MG63 (cell line): Measurements from ENCODE around the gene ZNF691. TPM values are rescaled to one million over a fixed set of nuclear protein-coding genes. Genes with fewer than 3 reads are reported as not detected.

Source experiments
- DNase-seq: peaks from one replicate; pipeline ENCODE4 v3.0.0-alpha.2; 2020
- H3K27me3 ChIP-seq: fragments of 250-450 bp; sonication (Bioruptor Pico); 2 replicates; pipeline ENCODE4 v1.5.1; 2020; ENCODE audit warnings: mild to moderate bottlenecking, moderate library complexity
- H3K36me3 ChIP-seq: fragments of 250-450 bp; sonication (Bioruptor Pico); 2 replicates; pipeline ENCODE4 v1.5.1; 2020; ENCODE audit warnings: mild to moderate bottlenecking, moderate library complexity
- H3K4me3 ChIP-seq: fragments of 250-450 bp; sonication (Bioruptor Pico); 2 replicates; pipeline ENCODE4 v1.5.1; 2020; ENCODE audit warnings: mild to moderate bottlenecking, moderate library complexity
- H3K9me3 ChIP-seq: fragments of 250-450 bp; sonication (Bioruptor Pico); 2 replicates; pipeline ENCODE4 v1.5.1; 2020; ENCODE audit warnings: mild to moderate bottlenecking, moderate library complexity
- total RNA-seq: library from RNA; depleted of rRNA; stranded (reverse); fragments of >200 nt; shearing (Covaris generic); gene quantifications from 2 replicates; pipeline ENCODE4 v1.2.3, GENCODE V29; 2014; ENCODE audit warnings: low replicate concordance

ZNF691 gene
- total RNA-seq, 1 experiment from 2014 or later, result 10.3 TPM

DNA sequence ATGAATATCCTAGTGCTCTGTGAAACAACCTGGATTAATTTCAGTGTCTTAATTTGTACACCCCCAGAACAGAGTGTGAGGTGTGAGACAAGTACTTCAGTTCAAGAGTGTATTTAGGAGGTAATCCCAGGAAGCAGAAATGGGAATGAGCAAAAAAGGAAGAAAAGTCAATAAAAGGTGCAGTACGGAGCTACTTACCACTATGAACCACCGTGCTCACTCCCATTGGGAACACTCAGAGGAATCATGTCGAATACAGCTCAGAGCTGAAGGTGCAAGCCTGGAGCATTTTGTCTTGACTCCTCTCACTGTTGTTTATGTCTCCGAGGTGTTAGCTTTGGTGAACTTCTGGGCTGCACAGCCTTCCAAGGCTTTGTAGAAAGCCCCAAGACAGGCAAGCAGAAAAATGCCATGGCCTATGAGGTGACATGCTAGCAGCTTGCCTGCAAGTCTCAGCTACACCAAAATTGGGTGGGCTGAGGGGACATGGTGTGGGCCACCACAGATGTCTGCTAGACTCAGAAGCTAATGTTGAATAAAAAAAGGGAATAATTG is 21.9 kb upstream of the ZNF691 start:
- H3K9me3 ChIP-seq, result no peaks in the 10 kb centered on the region
- DNase-seq, result no peak

DNA sequence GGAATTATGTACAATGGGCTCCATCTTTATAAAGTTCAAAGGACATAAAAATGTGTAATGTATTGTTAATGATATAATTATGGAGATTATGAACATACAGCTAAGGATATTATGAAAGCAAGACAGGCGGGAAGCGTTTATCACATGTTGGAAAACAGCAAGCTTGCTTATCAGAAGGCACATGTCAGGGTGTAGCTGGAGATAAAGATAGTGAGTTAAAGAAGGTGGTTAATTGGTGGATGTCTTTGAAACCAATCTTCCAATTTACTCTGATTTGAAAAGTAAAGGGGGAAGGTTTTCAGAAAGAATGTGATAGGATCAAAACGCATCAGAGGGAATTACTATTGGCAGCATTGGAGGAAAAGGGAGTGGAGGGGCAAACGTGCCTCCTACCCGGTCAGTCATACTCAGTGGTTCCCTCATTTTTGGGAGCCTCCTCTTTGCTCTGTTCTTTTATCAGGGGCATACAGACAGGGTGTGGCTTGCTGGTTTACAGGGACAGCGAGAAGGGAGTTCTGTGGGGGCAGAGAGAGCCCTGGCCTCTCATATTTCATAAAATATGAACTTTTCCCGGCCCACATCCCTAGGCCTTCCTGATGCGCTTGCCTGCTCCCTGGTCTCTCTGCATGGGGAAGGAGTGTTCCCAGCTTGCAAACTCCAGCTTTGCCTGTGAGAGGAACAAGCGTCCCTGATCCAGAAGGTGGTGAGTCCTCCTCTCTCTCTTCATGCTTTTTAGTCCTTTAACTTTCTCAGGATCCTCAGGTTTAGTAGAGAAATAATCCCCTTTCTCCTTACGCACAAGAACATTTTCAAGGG is 21.2 kb upstream of the ZNF691 start:
- Histone ChIP-seq H3K9me3 (no peaks in the 10 kb centered on the region), H3K4me3 (no peak overlapping the region), H3K27me3 (no peaks in the 10 kb centered on the region), H3K36me3 (no peaks in the 10 kb centered on the region)
- DNase-seq, result no peak

More for the DNA sequence above, 21.9 kb upstream of the ZNF691 start:
- H3K4me3 ChIP-seq, result no peak overlapping the region
- H3K36me3 ChIP-seq, result no peaks in the 10 kb centered on the region
- no peaks in the 10 kb centered on the region for H3K27me3 ChIP-seq

DNA sequence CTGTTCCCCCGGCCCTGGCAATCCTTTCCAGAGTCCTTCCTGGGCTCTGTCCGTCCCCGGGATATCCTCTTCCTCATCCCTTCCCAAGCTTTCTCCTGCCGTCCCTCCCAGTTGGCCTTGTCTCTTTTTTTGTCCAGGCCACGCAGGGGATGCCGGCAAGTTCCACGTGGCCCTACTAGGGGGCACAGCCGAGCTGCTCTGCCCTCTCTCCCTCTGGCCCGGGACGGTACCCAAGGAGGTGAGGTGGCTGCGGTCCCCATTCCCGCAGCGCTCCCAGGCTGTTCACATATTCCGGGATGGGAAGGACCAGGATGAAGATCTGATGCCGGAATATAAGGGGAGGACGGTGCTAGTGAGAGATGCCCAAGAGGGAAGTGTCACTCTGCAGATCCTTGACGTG is 15.8 kb upstream of the ZNF691 start:
- H3K27me3 ChIP-seq, result no peaks in the 10 kb centered on the region
- no peak for DNase-seq
- no peaks in the 10 kb centered on the region for H3K36me3 ChIP-seq
- no peak overlapping the region for H3K4me3 ChIP-seq
- H3K9me3 ChIP-seq, result no peaks in the 10 kb centered on the region

DNA sequence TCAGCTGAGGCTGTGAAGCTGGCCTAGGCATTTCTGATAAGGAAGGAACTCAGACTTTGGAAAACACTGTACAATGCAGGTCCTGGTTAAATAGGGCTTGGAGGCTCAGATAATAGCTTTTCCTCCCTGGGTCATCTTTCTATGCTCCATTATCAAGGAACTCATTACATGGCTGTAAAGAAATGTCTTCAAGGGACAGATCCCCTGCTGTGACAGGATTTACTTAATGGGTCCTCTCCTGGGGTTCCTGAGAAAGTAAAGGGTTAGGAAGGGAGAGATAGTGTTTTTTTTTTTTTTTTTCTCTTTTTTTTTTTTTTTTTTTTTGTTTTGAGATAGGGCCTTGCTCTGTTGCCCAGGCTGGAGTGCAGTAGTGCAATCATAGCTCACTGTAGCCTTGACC is 15.1 kb upstream of the ZNF691 start:
- no peaks in the 10 kb centered on the region for H3K27me3 ChIP-seq
- H3K4me3 ChIP-seq, result no peak overlapping the region
- H3K36me3 ChIP-seq, result no peaks in the 10 kb centered on the region
- no peaks in the 10 kb centered on the region for H3K9me3 ChIP-seq
- no peak for DNase-seq

GRCh38 chr1:42832641-42833240 is 13.7 kb upstream of the ZNF691 start:
- no peak for DNase-seq
- Histone ChIP-seq H3K9me3 (no peaks in the 10 kb centered on the region), H3K4me3 (no peak overlapping the region), H3K36me3 (no peaks in the 10 kb centered on the region), H3K27me3 (no peaks in the 10 kb centered on the region)

DNA sequence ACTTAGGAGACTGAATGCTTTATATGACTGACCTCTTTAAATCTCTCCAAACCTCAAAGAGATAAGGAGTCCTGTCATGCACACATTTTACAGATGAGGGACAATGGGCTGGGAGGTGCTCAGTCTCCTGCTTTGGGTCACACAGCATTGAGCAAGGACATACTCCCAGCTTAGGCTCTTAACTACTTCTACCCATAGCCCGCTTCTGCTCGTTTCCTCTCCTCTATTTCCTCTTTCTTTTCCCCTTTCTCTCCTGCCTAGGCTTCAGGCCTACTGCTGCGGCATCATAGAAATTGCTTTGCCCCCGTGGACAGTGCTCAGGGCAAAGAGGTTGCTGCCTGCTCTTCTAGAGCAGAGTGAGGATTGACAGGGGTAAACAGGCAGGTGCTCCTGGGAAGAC is 12.4 kb upstream of the ZNF691 start:
- no peak overlapping the region for H3K4me3 ChIP-seq
- H3K36me3 ChIP-seq, result no peaks in the 10 kb centered on the region
- no peaks in the 10 kb centered on the region for H3K9me3 ChIP-seq
- H3K27me3 ChIP-seq, result no peaks in the 10 kb centered on the region
- DNase-seq, result no peak

DNA sequence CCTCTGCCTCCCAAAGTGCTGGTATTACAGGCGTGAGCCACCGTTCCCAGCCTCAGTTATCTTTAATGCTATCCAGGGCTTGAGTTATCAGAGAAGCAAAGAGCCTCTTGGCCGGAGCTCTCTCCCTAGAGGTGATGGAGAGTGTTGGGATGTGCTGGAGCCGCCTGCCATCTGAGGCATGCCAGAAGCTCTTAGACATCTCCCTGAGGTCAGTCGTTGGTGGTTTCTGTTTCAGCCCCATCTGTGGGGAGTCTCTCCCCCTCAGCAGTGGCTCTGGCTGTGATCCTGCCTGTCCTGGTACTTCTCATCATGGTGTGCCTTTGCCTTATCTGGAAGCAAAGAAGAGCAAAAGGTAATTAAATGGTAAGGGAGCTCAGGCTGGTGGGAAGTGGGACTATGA is 11.6 kb upstream of the ZNF691 start:
- Histone ChIP-seq H3K36me3 (no peaks in the 10 kb centered on the region), H3K4me3 (no peak overlapping the region), H3K27me3 (no peaks in the 10 kb centered on the region), H3K9me3 (no peaks in the 10 kb centered on the region)
- no peak for DNase-seq

DNA sequence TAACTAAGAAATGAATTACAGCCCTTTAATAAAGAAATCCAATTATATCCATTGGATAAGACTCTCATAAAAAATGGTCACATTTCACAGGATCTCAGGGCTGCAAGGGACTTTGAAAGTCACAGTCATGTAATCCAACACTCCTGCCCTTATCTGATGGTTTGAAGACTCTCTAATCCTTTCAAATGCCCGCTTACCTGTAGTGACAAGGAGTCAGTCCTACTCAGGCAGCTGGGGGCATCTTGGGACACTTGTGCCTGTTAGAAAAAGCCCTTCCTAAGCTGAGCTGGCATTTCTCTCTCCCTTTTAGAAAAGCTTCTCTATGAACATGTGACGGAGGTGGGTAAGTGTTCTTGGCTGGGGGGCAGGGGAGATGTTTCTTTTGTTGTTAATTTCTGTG is 11.0 kb upstream of the ZNF691 start:
- H3K9me3 ChIP-seq, result no peaks in the 10 kb centered on the region
- no peaks in the 10 kb centered on the region for H3K27me3 ChIP-seq
- H3K4me3 ChIP-seq, result no peak overlapping the region
- DNase-seq, result no peak
- no peaks in the 10 kb centered on the region for H3K36me3 ChIP-seq

DNA sequence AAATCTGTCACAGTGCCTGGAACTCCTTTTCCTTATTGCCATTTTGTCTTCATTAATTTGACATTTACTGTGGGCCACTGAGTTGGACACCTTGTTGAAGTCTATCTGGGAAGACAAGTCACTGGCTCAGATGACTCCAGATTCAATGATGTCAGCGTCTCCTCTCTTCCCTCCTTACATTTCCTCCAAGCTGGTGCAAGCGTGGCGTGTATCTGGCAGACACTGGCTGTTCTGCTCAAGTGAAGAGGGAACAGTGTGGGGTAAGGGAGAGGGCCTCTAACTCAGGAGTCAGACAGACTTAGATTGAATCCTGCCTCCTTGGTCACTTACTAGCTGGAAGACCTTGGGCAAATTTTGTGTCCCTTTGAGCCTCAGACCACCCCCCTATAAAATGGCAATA is 8.7 kb upstream of the ZNF691 start:
- Histone ChIP-seq H3K36me3 (peaks cover 5% of the 10 kb centered on the region), H3K27me3 (no peaks in the 10 kb centered on the region), H3K4me3 (no peak overlapping the region), H3K9me3 (no peaks in the 10 kb centered on the region)
- no peak for DNase-seq

- Histone ChIP-seq H3K4me3 (no peak overlapping the region), H3K9me3 (no peaks in the 10 kb centered on the region), H3K27me3 (no peaks in the 10 kb centered on the region), H3K36me3 (peaks cover 8% of the 10 kb centered on the region)
- DNase-seq, result no peak
These were observed 7.8 kb upstream of the ZNF691 start for GRCh38 chr1:42838482-42839190.

DNA sequence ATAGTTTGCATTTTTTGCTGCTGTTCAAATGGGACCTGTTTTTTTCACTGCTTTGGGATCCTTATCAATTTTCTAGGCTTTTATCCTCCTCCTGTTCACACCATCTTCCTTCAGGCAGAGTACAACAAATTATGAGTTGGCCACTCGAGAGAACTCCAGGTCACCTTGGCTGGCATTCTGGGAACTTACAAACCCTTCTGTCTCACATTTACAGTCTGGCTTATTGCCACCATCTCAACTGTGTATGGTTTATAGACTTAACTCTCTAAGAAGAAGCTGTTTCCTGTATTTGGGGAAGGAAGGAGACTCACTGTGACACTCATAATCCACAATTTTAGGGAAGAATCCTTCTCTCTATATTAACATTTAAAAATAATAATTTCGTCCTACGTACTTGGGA is 5.4 kb upstream of the ZNF691 start:
- Histone ChIP-seq H3K36me3 (peaks cover 8% of the 10 kb centered on the region), H3K27me3 (no peaks in the 10 kb centered on the region), H3K9me3 (no peaks in the 10 kb centered on the region), H3K4me3 (no peak overlapping the region)
- no peak for DNase-seq

DNA sequence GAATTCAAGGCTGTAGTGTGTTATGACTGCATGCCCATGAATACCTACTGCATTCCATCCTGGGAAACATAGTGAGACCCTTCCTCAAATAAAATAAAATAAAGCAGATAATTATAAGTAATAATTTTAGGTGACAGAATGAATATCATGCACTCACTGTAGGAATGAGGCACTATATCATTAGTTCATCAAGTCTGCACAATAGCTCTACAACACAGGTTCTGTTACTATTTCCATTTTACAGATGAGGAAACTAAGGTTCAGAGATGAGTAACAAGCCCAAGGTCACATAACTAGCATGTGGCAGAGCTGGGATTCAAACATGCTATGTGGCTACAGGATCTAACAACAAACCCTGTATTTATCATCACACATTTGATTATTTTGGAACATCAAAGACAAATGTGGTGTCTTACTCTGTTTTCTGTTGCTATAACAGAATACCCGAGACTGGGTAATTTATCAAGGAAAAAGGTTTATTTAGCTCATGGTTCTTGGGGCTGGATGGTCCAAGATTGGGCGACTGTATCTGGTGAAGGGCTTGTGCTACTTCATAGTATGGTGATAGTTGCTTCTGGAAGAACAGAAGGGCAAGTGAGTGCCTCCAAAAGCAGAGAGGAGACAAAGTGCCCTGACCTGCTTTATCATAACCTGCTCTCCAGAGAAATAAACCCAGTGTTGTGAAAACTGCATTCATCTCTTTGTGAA is 4.8 kb upstream of the ZNF691 start:
- no peak for DNase-seq
- H3K27me3 ChIP-seq, result no peaks in the 10 kb centered on the region
- no peak overlapping the region for H3K4me3 ChIP-seq
- peaks cover 8% of the 10 kb centered on the region for H3K36me3 ChIP-seq
- H3K9me3 ChIP-seq, result no peaks in the 10 kb centered on the region

GRCh38 chr1:42844592-42845140 is 1.7 kb upstream of the ZNF691 start:
- Histone ChIP-seq H3K4me3 (no peak overlapping the region), H3K36me3 (peaks cover 23% of the 10 kb centered on the region), H3K27me3 (no peaks in the 10 kb centered on the region), H3K9me3 (peaks cover 4% of the 10 kb centered on the region; the same call in 1 of the 2 replicates)
- peak; percentile 8 for DNase-seq

GRCh38 chr1:42845193-42845592 is 1.2 kb upstream of the ZNF691 start:
- Histone ChIP-seq H3K27me3 (no peaks in the 10 kb centered on the region), H3K4me3 (peak overlapping the region; percentile 86; the same call in 1 of the 2 replicates), H3K9me3 (peaks cover 5% of the 10 kb centered on the region; the same call in 1 of the 2 replicates), H3K36me3 (peaks cover 26% of the 10 kb centered on the region)
- no peak for DNase-seq

DNA sequence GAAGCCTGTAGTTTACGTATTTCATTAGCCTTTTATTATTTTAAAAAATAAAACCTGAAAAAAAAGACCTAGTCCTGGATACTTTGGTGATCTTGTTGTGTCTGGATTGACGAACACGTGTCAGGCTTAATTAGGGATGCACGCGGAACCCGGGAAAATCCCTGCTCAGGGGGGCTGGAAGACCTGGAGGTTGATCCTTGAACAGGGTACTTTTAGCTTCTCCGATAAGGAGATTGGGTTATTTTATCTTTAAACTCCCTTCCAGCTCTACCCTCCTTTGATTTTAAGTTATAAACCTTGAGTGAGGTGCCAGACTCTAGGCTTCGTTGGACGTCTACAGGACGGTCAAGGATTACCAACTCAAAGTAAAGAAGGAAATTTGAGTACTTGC is 552 bp upstream of the ZNF691 start:
- DNase-seq, result no peak
- H3K36me3 ChIP-seq, result peaks cover 30% of the 10 kb centered on the region
- H3K9me3 ChIP-seq, result peaks cover 5% of the 10 kb centered on the region; the same call in 1 of the 2 replicates
- no peaks in the 10 kb centered on the region for H3K27me3 ChIP-seq
- H3K4me3 ChIP-seq, result peak overlapping the region; percentile 86

GRCh38 chr1:42847111-42847595 is 740 bp downstream of the ZNF691 start:
- H3K9me3 ChIP-seq, result peaks cover 5% of the 10 kb centered on the region; the same call in 1 of the 2 replicates
- DNase-seq, result no peak
- H3K4me3 ChIP-seq, result peak overlapping the region; percentile 86
- H3K27me3 ChIP-seq, result no peaks in the 10 kb centered on the region
- H3K36me3 ChIP-seq, result peaks cover 40% of the 10 kb centered on the region
